GM12872 (cell line): ENCODE results near the gene USP49.
A peak's percentile ranks its signal among the peaks of the same experiment; 100 is the strongest.

Experiments
- TF ChIP-seq, protein P1 (sequence below): IDR thresholded peaks from 3 replicates; pipeline ENCODE4 v1.5.1; 2011; ENCODE audit warnings: low read depth, mild to moderate bottlenecking, low read length, moderate library complexity; ENCODE audit not compliant: insufficient read depth

The USP49 gene

GRCh38 chr6:41920921-41921711, 25.9 kb upstream of the USP49 start, which contains the start of the genes BYSL and MED20:
TSS of gene BYSL (plus strand) at chr6:41921499. CDS start at chr6:41921563, 64 bp downstream.
TSS of gene MED20 (minus strand) at chr6:41921139. CDS start at chr6:41921018, 121 bp downstream.
- TF ChIP-seq, protein P1, sequence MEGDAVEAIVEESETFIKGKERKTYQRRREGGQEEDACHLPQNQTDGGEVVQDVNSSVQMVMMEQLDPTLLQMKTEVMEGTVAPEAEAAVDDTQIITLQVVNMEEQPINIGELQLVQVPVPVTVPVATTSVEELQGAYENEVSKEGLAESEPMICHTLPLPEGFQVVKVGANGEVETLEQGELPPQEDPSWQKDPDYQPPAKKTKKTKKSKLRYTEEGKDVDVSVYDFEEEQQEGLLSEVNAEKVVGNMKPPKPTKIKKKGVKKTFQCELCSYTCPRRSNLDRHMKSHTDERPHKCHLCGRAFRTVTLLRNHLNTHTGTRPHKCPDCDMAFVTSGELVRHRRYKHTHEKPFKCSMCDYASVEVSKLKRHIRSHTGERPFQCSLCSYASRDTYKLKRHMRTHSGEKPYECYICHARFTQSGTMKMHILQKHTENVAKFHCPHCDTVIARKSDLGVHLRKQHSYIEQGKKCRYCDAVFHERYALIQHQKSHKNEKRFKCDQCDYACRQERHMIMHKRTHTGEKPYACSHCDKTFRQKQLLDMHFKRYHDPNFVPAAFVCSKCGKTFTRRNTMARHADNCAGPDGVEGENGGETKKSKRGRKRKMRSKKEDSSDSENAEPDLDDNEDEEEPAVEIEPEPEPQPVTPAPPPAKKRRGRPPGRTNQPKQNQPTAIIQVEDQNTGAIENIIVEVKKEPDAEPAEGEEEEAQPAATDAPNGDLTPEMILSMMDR = peak; percentile 95

GRCh38 chr6:41917528-41917927, 22.4 kb upstream of the USP49 start:
- TF ChIP-seq, protein P1 = no peak

DNA sequence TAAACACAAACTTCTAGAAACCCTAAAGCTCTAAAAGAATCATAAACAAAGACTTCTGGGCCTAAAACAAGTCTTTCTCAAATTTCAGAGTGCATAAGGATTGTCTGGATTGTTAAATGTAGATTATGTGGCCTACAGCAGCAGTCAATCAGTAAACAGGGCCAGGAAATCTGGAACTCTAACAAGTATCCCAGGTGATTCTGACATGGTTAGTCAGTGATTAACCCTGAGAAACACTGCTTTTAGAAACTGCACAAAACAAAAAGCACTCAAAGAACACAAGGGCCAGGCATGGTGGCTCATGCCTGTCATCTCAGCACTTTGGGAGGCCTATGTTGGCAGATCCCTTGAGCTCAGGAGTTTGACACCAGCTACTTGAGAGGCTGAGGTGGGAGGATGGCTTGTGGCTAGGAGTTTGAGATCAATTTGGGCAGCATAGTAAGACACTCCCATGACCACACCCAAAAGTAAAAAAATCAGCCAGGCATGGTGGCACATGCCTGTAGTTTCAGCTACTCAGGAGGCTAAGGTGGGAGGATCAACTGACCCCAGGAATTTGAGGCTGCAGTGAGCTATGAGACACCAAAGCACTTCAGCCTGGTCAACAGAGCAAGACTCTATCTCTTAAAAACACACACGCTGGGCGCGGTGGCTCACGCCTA, 19.8 kb upstream of the USP49 start:
- TF ChIP-seq, protein P1 = no peak

DNA sequence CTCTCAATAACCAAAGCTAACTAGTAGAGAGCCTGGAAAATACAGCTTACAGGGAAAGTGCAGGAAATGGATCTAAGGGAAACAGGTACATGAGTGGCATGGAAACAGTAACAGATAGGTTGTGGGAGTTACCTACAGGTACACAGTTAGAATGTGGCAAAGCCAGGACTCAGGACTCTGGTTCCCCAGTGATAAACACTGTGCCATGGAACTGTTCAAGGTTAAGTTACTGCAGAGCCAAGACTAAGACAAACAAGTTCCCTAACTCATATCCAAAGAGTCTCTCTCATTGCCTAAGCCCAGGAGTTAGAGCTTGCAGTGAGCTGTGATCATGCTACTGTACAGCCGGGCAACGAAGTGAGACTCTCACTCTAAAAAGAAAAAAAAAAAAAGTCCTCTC, 19.2 kb upstream of the USP49 start:
- TF ChIP-seq, protein P1 = no peak

GRCh38 chr6:41909727-41910126, 14.6 kb upstream of the USP49 start:
- TF ChIP-seq, protein P1 = no peak

DNA sequence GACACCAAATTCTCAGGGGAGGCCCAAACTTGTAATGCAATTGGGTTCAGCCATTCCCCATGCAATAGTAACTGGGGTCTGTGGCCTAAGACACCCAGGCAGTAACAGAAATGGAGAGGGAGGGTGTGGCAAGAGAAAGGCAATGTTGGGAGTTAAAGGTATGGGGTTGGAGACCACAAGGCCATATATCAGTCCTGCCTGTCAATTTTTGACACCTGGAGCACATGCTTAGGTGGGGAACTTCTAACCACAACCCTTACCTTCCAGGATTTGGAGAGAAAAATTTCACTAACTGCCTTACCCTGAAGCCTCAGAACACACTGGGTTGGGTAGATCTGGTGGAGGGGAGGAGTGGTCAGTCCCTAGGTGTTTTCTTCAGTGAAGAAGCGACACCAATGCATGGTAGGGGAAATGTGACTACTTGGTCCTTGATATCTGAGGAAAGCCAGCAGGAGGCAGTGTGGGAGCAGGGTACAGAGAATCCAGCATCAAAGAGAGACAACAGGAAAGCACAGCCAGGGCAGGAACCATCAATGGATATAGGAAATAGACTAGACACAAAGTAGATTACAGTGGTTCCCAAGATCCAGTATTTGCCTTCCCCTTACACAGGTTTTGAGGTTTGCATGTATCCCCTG, 6.8 kb upstream of the USP49 start:
- TF ChIP-seq, protein P1 = peak; percentile 55

DNA sequence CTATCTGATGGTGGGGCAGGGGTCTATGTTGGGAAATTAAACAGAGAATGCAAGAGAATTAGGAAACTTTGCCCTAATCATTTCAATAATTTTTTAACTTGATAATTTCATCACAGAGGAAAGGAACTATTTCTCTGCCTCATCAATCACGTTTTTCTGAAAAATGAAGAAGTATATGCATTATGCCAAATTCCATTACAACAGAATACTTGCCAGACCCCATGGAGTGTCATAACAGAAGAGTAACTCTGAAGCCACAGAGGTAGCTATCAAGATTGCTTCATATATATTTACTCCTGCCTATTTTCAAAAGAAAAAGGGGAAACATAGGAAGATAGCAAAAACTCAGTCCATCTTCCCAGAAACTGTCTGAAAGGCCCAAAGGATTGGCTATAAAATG, 5.7 kb upstream of the USP49 start:
- TF ChIP-seq, protein P1 = no peak
